Activated CD4-positive, CD25-positive, alpha-beta regulatory T cell (primary cell): ENCODE measurements around the gene SUPT7L.

ENCODE experiments used
- DNase-seq, 4 experiments: peaks; one replicate each; lab custom pipeline; 2025; lab: John Stamatoyannopoulos, UW

SUPT7L gene, protein sequence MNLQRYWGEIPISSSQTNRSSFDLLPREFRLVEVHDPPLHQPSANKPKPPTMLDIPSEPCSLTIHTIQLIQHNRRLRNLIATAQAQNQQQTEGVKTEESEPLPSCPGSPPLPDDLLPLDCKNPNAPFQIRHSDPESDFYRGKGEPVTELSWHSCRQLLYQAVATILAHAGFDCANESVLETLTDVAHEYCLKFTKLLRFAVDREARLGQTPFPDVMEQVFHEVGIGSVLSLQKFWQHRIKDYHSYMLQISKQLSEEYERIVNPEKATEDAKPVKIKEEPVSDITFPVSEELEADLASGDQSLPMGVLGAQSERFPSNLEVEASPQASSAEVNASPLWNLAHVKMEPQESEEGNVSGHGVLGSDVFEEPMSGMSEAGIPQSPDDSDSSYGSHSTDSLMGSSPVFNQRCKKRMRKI

GRCh38 chr2:27663285-27664153, at the start of gene SUPT7L, which contains the start of gene SLC4A1AP:
SUPT7L (minus strand) TSS chr2:27663614; CDS start chr2:27662192, 1,422 bp downstream.
SLC4A1AP (plus strand) TSS chr2:27663889; CDS start chr2:27663915, 26 bp downstream.
- peak; percentile 41 to 61 (median 56) for DNase-seq

- DNase-seq = no peak
Measured at GRCh38 chr2:27713201-27713600, 49.8 kb upstream of the SUPT7L start.

DNA sequence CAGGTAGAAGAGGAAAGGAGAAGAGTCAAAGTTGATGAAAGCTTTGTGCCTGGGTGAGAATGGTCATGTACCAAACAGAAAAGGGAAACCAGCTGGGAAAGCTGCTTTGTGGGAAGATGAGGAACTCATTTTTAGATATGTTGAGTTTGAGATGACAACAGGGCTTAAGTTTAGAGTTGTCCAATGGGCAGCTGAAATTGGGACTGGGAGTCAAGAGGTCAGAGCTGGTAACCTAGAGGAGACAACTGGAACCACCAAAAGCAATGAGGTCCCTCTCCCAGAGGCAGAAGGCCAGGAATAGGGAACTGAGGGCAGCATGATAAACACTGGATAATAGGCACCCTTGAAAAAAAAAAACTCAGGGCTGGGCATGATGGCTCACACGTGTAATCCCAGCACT, 49.1 kb upstream of the SUPT7L start:
- DNase-seq = no peak

GRCh38 chr2:27711804-27712203, 48.4 kb upstream of the SUPT7L start:
- no peak for DNase-seq

DNA sequence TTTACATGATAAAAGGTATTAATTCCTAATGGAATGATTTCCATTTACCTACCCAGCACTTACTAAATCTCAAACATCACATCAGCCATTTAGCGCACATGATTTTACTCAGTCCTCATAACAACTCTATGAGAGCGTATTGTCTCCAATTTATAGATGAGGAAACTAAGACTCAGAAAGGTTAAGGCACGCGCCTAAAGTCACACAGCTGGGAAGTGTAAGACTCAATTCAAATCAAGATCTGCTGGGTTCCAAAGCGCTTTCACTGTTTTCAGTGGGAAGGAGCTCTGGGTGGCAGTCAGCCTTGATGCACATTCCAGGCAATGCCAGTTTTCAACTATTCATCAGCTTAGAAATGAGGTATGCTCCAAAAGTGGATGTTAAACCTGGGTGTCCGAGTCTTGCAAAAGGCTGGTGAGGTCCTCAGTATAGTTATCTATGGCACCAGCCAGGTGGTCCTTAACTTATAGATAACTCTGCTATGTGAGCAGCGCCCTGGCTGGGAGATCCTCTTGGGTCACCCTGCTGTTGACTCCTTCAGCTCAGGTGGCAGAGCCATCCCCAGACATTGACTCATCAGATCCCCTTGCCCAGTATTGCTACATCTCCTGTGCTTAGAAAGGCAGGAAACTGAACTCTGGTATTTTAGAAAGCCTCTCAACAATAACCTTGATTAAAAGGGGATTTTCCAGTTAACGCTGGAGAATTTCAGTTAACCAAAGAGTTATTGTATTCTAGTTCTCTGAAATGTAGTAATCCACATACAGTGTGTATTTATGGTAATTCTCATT, 47.4 kb upstream of the SUPT7L start:
- DNase-seq = no peak

- no peak for DNase-seq
Measured at GRCh38 chr2:27709960-27710575, 46.7 kb upstream of the SUPT7L start.

DNA sequence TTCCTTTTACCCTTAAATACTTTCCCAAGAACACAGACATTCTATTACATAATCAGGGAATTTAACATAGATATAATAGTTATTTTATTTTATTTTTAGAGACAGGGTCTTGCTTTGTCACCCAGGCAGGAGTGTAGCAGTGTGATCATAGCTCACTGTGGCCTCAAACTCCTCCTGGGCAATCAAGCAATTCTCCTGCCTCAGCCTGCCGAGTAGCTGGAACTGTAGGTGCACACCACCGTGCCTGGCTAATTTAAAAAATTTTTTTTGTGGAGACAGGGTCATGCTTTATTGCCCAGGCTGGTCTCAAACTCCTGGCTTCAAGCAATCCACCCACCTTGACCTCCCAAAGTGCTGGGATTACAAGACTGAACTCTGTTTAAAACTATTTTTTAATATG, 45.9 kb upstream of the SUPT7L start:
- DNase-seq = no peak

GRCh38 chr2:27708666-27709065, 45.3 kb upstream of the SUPT7L start:
- no peak for DNase-seq

DNA sequence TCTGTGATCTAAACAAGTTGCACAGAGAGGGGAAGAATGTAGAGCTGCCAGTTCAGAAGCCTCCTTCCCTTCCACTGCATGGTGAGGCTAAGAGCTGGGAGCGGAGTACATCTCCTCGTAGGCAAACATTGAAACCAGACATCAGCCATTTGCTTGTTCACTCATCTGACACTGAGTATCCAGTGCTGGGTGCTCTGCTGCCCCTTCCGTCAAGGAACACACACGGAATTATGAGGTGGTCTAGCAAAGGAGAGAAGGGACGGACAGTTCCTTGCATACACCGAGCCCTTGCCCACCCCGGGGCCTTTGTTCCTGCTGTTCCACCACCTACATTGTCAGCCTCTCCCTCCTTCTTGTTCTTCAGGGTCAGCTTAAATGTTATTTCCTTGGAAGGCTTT, 44.8 kb upstream of the SUPT7L start:
- no peak for DNase-seq

DNA sequence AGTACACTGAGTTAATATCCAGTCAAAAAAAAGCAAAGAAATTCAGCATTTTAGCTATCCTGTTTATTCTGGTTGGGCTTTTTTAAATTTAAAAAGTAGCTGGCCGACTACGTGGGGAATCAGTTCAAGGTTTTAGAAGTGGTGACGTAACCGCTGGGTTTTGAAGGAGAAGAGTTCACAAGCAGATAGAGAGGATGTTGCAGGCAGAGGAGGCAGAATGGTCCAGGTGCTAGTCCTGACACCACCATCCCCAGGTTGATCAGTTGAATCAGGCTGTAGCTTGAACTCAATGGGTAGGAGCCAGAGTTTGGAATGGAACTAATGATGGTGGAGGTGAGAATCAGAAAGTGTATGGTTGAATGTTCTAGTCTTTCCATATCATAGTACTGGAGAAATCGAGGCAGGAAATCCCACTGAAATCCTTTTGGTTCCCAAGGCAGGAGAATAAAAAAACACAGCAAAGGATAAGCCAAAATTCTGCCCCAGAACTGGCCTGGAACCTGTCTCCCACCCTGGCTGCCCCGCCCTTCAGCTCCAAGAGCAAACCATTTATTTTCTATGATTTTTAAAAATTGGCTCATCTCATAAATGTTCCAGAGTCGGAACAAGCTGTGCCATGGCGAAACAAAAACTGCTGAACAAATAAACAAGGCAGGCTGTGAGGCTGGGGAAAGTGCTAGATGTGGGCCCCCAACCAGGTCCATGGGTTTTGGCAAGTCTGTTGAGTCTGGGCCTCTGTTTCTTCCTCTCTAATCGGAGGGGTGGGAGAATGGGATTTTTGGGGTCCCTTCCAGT, 44.2 kb upstream of the SUPT7L start:
- no peak for DNase-seq

DNA sequence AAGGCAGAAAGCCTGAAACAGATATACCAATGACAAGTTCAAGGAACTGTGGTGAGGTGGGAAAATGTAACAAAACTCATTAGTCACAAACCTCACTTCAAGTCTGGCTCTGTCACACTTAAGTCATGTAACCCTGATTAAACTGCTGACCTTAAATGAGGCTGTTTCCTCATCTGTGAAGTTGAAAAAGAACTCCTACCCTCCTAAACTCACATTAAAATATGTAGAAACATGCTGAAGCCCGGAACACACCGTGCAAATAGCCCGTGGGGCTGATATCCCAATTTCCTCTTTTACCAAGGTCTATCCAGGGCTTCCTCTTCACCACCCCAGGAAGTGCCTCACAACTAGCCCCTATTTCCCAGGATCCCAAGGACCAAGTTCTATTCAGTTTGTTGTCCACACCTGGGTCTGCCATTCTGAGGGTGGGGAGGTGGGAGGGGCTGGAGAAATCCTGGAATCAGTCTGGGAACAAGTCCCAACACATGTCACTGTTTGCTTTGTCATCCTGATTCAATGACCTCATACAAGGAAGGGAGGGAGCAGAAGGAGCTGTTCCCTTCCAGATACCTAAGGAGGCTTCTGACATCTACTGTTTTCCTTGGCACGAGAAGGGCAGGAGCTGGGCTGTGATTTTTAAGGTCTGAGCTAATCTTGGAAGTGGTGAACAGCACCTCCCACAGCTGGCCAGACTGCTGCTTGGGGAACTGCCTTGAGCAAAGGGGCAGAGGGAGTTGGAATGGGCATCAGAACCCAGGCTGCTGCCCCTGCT, 42.6 kb upstream of the SUPT7L start:
- no peak for DNase-seq

DNA sequence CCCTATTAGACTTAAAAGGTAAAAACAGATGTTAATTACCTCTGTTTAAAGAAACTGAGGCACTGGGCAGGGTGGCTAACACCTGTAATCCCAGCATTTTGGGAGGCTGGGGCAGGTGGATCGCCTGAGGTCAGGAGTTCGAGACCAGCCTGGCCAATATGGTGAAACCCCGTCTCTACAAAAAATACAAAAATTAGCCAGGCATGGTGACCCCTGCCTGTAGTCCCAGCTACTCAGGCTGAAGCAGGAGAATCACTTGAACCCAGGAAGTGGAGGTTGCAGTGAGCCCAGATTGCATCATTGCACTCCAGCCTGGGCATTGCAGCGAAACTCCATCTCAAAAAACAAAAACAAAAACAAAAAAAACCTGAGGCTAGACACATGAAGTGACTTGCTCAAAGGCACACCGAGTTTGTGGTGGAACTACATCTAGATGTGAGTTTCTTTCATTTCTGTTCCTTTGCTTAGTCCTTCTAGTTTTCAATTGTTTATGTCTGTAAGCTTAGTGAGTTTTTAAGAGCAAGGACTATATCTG, 41.0 kb upstream of the SUPT7L start:
- DNase-seq = no peak

DNA sequence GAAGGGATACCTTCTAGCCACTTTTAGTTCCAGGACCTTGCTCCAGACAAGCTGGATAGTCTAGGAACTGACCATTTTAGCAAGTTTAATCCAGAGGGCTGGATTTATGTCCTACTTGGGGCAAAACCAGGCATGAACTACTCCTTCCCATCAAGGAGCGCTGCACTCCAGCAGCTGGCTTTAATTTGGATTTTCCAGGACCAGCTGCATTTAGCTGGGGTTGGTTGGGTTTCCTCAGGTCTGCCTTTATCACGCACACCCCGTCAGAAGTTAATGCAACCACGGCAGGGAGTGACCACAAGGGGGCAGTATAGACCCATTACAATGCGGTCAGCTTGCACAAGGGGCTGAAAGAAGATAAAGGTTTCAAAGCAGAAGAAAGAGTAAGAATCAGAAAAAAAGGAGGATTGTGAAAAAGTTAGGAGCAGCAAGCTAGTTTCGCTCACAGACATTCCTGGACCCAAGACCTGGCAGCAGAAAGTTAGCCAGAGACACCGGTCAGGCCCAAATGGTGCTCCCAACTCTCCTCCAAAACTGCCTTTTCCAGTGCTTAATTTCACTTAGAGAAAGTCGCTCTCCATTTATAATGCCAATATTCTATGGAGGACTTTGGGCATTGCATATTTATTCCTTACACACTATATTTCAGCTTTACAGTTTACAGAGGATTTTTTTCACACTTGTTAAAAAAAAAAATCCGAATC, 40.4 kb upstream of the SUPT7L start:
- peak; percentile 61 to 84 (median 70) for DNase-seq

- no peak for DNase-seq
Measured at GRCh38 chr2:27702302-27702701, 38.9 kb upstream of the SUPT7L start.

DNA sequence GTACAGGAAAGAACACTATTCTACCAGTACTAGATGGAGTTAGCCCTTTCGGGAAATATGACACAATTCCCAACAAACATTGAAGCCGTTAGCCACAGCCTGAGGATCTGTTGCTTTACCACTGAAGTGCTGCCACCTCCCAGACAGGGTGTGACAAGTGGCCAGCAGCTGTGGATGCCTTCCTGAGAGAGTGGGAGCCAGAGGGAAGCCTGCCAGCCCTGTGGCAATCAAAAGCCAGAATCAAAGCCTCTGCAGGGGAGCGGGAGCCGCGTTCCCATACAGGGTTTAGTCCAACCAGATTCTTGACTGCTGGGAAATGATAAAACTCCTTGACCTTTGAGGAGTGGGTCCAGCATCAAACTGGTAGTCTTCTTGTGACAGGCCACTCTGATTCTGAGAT, 38.3 kb upstream of the SUPT7L start:
- no peak for DNase-seq

DNA sequence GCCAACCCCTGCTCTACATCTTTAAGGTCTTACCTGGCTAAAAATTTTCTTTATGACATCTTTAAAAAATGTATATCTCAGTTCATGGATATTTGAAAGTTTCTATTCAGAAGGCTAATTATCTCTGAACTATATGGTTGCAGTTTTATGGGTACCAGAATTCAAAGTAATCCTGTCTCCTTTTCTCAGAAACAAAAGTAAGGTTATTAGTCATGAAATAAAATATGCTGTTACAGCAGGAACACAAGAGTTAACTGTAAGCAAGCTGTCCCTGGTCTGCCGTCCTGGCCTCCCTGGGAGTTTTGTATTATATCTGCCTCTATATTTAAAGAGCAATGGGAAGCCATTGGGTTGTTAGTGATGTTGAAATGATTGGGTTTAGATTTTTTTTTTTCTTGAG, 34.2 kb upstream of the SUPT7L start:
- no peak for DNase-seq

GRCh38 chr2:27690052-27690451, 26.6 kb upstream of the SUPT7L start:
- no peak for DNase-seq

- DNase-seq = no peak
Measured at GRCh38 chr2:27689424-27689823, 26.0 kb upstream of the SUPT7L start.

- DNase-seq = no peak
Measured at GRCh38 chr2:27687232-27687631, 23.8 kb upstream of the SUPT7L start.
